BJ (cell line): ENCODE results near the gene SLC25A13. TPM values are rescaled to one million over a fixed set of nuclear protein-coding genes. Genes with fewer than 3 reads are reported as not detected.

Experiments used
- CTCF ChIA-PET: fragments of 350-600 bp; formaldehyde crosslinking; extraction: SDS; loops from one replicate; lab custom pipeline; 2021; ENCODE audit warnings: antibody characterized with exemption, inconsistent platforms; lab: Yijun Ruan, JAX
- POLR2A ChIA-PET: fragments of 300-600 bp; sonication (Branson Sonifier 250); formaldehyde crosslinking; extraction: SDS; loops from one replicate; lab custom pipeline; 2021; ENCODE audit warnings: antibody characterized with exemption; lab: Charles Lee
- DNase-seq: peaks from one replicate; pipeline ENCODE4 v3.0.0-alpha.2; 2011; ENCODE audit warnings: low read depth
- H3K27me3 ChIP-seq: 2 replicates; pipeline ENCODE4 v1.6.0; 2011; ENCODE audit warnings: low read length; ENCODE audit not compliant: control insufficient read depth, insufficient read depth
- H3K36me3 ChIP-seq: 2 replicates; pipeline ENCODE4 v1.5.1; 2011; ENCODE audit warnings: low read length; ENCODE audit not compliant: control insufficient read depth, insufficient read depth
- H3K4me3 ChIP-seq: 2 replicates; pipeline ENCODE4 v1.5.1; 2011; ENCODE audit warnings: low read depth, mild to moderate bottlenecking, control low read depth, low read length
- CTCF ChIP-seq: IDR thresholded peaks from 2 replicates; pipeline ENCODE4 v1.5.1; 2011; ENCODE audit warnings: low read depth, mild to moderate bottlenecking, control low read depth, inconsistent platforms, low read length, moderate library complexity; ENCODE audit not compliant: insufficient read depth
- polyA plus RNA-seq: library from polyadenylated mRNA; depleted of rRNA; stranded (reverse); fragments of >200 nt; gene quantifications from 2 replicates; pipeline ENCODE4 v1.2.3, GENCODE V29; 2011

Gene SLC25A13
- polyA plus RNA-seq, 1 experiment = 6.2 TPM

- CTCF ChIA-PET = interaction anchor here (1.0 kb wide), 1 partner anchor 30 kb away, joined by 3 read pairs; no protein-coding TSS in a partner anchor
- no peaks in the 10 kb centered on the region for H3K27me3 ChIP-seq
- POLR2A ChIA-PET = no interaction called here
- no peak for DNase-seq
- no peaks in the 10 kb centered on the region for H3K36me3 ChIP-seq
- no peak overlapping the region for H3K4me3 ChIP-seq
- TF ChIP-seq CTCF = no peak
Measured at GRCh38 chr7:96104984-96105383, 216.9 kb downstream of the SLC25A13 start.

DNA sequence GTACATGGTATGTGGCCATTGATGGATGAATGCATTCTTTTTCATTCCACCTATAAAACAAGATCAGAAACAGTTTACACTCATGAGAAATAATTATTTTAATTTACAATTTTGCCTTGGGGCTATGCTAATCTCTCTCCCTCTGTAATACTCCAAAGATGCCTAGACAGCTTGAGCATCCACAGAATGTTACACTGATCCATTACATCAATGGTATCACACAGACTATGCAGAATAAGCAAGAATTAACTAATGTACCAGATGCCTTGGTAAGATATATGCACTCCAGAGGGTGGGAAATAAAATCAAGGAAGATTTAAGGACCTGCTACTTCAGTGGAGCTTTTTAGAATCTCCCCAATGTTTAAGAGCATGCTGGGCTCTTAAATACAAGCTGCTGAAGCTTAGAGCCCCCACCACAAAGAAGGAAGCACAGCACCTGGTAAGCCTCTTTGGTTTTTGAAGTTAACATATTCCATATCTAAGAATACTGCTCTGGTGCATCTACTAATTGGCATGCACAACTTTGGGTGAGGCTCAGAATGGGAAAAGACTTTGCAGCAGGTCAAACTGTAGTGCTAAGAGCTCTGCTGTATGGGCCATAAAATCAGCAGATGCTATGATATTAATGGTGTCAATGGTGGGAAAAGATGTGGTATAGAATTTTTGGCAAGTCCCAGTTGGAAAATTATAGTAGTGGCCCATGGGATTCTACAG lies 219.6 kb downstream of the SLC25A13 start:
- Histone ChIP-seq H3K36me3 (no peaks in the 10 kb centered on the region), H3K4me3 (no peak overlapping the region), H3K27me3 (no peaks in the 10 kb centered on the region)
- TF ChIP-seq CTCF = no peak
- ChIA-PET CTCF (interaction anchor here (1.6 kb wide), 1 partner anchor 12 kb away, joined by 4 read pairs; no protein-coding TSS in a partner anchor), POLR2A (no interaction called here)
- DNase-seq = no peak

DNA sequence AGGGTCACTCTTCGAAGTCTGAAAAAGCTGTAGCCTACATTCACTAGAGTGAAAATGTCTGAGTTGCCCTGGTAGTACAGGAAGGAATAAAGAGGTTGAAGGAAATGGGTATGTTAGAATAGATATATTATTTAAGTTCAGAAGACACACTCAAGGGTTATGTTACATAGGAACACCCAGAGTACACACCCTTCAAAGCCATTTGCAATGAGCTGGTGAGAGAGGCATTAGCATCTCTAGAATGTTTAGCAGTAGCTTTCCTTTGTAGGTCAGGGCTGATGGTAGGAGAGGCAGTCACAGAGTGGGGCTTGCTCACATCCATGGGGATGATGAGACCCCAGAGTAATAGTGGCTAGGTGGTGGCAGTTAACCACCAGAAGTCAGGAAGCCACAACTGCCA lies 221.2 kb downstream of the SLC25A13 start:
- no peaks in the 10 kb centered on the region for H3K27me3 ChIP-seq
- no peak overlapping the region for H3K4me3 ChIP-seq
- TF ChIP-seq CTCF = no peak
- H3K36me3 ChIP-seq = no peaks in the 10 kb centered on the region
- CTCF ChIA-PET = interaction anchor here (0.7 kb wide), 1 partner anchor 38 kb away, joined by 3 read pairs; no protein-coding TSS in a partner anchor
- POLR2A ChIA-PET = no interaction called here
- DNase-seq = no peak

DNA sequence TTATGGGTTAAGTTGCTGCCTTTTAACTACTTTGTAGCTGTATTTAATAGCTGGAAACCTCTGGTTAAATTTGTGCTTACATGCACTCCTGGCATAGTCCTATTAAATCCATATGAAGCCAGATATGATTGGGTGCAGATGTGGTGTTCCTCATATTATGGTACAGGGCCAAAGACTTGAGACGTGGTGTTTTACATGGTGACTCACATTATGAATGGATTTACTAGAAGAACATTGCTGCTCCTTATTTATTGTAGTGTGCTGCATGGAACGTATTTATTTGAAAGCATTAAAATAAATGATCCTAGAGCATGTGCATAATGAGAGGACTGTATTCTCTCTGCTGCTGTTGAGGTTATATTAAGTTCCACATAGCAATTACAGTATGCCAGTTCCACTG lies 224.1 kb downstream of the SLC25A13 start:
- Histone ChIP-seq H3K36me3 (no peaks in the 10 kb centered on the region), H3K27me3 (no peaks in the 10 kb centered on the region), H3K4me3 (no peak overlapping the region)
- CTCF ChIA-PET = no interaction called here
- POLR2A ChIA-PET = no interaction called here
- no peak for TF ChIP-seq CTCF
- peak; percentile 26 for DNase-seq

DNA sequence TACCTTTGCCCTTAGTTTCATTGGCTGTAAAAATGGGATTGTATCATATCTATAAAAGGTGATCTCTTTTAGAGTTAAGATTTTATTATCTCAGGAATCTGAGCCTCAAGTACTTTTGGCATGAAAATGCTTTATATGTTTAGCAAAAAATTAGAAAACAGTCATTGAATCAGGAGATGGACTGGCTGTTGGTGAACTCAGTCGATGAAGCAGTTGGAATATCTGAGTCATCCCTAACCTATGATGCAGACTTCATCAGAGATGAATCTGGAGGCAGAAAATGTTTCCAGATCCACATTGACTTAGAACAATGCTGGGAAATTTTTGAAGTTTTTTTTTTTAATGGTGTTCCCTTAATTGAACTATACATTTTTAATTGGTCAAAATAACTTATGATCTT lies 228.5 kb downstream of the SLC25A13 start:
- no peaks in the 10 kb centered on the region for H3K27me3 ChIP-seq
- POLR2A ChIA-PET = no interaction called here
- H3K36me3 ChIP-seq = no peaks in the 10 kb centered on the region
- CTCF ChIA-PET = no interaction called here
- DNase-seq = peak; percentile 36
- H3K4me3 ChIP-seq = no peak overlapping the region
- no peak for TF ChIP-seq CTCF
